Activated CD8-positive, alpha-beta memory T cell treated with anti-CD3 and anti-CD28 coated beads, Interleukin-2, amount 50 U/mL, for 1 hour (primary cell): ENCODE measurements around the gene ODAD3.
"Not testable (repeated sequence)": the region's sequence is repeated elsewhere in the genome, so short reads cannot be mapped to it uniquely, and the experiment has no call there.

ENCODE experiments used
- DNase-seq: peaks from one replicate; pipeline ENCODE4 v3.0.0-alpha.2; 2020; ENCODE audit errors: extremely low read depth

ODAD3 gene

DNA sequence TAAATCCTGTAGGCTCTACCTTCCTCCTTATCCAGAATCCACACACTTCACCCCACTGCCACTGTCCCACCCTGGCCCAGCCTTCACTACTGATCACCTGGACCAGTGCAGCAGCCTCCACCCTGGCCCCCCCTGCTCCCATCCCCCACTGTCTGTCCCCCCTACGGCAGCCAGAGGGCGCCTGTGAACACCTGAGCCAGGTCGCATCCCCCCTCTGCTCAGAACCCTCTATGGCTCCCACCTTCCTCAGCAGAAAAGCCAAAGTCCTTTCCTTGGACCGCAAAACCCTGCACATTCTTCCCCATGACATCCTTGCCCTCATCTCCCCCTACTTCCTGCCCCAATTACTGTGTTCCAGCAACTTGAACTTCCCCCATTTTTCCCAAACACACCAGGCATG is 25.3 kb upstream of the ODAD3 start:
- DNase-seq = no peak

DNA sequence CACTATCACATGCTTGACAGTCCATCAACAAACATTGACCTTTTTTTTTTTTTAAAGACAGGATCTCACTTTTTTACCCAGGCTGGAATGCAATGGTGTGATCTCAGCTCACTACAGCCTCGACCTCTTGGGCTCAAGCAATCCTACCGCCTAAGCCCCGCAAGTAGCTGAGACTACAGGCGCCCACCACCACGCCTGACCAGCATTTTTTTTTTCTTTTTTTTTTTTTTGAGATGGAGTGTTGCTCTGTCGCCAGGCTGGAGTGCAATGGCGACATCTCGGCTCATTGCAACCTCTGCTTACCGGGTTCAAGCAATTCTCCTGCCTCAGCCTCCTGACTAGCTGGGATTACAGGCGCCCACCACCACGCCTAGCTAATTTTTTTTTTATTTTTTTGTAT is 24.0 kb upstream of the ODAD3 start:
- not testable (repeated sequence) for DNase-seq

DNA sequence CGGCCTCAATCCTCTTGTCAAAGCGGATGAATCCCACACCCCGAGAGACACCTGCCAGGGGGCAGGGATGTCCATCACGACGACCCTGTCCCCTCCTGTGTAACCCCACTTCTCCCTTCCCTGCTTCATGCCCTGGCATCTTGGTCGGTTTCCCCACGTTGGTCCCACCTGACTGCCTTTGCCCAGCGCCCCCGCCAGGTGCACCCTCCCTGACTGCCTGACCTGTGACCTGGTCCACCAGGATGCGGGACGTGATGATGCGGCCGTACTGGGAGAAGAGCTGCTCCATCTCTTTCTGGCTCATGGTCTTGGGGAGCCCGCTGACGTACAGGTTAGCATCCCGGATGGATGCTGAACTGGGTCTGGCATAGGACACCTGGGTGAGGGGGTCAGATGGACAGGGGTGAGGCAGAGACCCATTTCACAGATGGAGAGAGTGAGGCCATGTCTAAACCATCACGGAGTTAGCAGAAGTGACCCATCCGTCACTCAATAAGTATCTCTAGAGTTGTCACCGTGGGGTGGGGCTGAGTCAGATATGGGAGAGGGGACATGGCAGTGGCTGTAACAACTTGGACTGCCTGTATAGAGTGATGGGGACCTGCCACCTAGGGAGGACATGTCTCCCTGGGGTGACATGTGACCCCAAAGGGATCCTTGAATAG is 23.4 kb upstream of the ODAD3 start:
- no peak for DNase-seq

DNA sequence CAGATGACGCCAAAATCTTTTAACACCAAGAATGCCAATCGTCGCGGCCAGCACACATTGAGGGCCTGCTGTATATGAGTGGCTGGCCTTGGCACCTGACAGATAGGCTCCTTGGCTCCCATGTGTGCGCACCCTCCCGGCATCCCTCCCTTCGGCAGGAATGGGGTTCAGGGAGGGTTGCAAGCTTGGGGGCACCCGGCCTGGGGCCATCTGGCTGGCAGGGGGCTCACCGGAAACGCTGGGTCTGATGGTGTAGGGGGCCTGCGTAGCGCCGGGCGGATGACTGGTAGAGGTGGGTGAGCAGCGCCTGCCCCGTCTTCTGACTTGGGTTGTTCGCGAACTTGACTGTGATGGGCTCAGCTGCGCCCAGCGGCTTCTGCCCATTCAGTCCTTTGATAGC is 22.9 kb upstream of the ODAD3 start:
- no peak for DNase-seq

DNA sequence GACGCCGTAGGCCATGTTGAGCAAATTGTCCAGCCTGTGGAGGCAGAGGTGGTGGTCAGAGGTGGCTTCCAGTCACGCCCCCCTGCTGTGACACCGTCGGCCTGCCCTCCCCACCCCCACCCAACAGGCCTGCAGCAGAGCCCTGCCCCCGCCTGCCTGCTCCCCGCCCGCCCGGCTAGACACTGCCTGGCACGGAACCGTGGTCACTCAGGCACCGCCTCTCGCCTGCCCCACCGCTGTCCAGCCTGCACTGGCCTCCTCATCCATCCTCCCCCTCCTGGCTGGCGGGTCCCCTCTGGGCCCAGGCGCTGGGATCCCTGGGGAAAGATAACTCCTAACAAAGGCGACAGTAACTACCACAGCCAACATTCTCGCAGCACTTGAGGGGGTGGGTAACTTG is 22.2 kb upstream of the ODAD3 start:
- DNase-seq = no peak

DNA sequence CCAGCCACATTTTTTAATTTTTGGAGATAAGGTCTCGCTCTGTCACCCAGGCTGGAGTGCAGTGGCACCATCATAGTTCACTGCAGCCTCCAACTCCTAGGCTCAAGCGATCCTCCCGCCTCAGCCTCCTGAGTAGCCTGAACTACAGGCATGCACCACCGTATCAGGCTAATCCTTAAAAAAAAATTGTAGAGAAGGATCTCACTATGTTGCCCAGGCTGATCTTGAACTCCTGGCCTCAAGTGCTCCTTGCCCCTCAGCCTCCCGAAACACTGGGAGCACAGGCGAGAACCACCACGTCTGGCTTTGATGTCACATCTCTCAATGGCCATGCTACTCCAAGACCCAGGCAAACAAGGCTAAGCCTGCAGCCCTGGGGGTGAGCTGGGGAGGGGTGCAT is 21.7 kb upstream of the ODAD3 start:
- DNase-seq = no peak

DNA sequence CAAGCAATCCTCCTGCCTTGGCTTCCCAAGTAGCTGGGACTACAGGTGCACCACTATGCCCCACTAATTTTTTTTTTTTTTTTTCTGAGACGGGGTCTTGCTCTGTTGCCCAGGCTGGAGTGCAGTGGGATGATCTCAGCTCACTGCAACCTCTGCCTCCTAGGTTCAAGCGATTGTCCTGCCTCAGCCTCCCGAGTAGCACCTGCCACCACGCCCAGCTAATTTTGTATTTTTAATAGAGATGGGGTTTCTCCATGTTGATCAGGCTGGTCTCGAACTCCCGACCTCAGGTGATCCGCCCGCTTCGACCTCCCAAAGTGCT is 20.3 kb upstream of the ODAD3 start:
- not testable (repeated sequence) for DNase-seq

DNA sequence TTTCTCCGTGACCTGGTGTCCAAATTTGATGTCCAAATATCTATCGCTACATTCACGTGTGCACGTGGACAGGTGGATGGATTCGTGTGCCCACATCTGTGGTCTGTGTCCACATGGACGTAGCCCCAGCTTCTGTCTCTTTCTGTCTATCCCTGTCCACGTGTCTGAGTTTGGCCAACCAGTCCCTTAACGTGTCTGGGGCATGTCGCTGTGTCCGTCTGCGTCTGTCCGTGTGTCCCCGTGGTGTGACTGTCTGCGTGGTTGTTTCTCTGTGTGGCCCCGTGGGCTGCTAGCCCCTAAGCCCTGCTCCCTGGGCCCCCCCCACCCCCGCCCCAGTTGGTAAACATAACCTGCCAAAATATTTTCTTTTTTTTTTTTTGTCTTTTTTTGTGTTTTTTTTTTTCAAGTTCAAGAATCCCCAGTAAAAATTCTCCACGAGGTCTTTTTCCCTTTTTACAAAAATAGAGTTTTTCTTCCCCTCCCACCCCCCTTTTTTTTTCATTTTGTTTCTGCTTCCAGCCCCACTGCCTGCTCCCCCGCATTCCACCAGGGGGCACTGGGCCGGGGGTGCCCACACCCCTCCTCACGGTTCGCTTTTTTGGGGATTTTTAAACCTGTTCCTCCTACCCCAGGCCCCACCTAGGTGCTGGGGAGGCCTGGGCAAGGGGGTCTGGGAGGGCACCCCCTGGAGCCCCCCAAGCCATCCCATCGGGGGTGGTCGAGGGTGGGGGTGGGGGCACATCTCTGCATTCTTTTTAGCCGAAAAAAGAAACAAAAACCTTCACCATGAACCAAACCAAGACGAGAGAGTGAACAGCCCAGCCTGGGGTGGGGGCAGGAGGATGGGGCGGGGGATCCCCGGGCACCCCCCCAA is 18.8 kb upstream of the ODAD3 start:
- DNase-seq = no peak

DNA sequence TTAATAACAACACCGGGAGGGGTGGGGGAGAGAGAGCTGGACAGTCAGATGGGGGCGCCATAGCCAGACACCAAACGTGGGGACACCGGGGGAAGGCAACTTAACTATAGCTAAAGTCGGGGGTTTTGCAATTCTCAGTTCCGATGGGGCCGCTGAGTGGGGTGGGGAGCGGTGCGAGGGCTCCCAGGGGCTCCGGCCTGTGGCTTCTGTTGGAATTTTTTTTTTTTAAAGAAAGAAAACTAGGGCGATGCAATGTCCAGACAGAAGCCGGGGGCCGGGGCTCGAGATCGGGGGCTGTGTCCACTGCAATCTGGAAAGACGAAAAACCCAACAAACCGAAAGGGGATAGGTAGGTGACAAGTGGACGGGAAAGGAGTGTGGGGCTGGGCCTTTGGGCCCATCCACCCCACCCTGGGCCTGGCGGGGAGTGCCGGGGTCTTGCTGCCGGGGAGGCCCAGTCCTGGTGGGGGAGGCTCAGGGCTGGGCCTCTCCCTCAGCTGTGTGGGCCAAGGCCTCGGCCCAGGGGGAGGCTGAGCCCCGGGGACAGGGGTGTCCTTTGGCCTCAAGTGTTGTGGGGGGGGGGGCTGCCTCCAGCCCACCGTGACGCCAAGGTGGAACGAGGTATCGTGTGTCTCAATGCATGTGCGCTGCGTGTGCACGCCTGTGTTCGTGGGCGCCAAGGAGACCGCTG is 17.8 kb upstream of the ODAD3 start:
- no peak for DNase-seq

DNA sequence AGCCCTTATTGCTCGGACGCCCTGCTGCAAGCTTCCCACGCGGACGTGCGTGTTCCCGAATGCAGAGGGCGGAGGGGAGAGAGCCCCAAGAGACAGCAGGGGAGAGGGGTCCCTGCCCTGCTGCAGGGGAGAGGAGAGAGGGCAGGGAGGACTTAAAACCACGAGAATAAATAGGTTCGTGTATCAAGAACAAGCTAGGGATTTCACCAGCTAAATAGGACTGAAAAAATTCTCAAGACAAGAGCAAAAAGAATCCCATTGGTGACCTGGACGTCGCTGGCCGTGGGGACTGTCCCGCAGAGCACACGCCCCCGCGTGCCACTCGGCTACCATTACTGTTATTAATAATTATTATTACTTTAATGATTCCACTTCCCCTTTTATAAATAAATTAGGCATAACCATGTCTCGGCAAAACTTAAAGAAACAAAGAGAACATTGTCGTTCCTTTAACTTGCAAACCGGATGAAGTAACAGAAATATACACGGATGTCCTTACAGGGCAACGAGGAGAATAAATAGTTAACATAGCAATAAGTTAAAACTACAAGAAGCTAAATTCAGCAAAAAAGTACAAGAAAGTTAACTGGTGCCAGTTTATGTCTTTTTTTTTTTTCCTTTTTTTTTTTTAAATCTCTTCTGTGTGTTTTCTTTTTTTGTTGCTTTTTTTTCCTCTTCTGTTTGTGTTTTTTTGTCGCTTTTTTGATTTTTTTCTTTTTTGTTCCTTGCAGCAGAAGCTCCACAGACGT is 17.1 kb upstream of the ODAD3 start:
- no peak for DNase-seq

DNA sequence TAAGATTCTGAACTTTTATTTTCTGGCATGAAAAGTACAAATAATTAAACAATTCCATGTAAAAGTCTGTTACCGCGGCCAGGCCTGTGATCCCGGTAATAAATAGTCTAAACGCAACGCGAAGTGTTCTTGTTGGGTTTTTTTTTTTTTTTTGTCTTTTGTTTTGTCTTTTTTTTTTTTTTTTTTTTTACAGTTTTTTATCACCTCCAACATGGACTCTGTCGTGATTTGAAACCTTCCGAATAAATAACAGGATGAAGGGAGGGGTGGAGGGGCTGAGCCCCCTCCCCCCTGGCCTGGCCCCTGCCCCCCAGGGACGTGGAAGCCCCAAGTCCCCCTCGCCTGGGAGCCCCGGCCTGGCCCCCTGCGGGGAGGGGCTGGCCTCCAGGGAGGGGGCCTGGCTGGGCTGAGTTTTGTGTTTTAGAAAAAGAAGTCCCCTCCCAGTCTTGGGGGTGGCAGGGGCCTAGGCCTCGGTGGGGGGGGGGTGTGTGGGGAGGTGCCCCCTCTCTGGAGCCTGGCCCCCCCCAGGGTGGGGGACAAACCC is 16.5 kb upstream of the ODAD3 start:
- no peak for DNase-seq

DNA sequence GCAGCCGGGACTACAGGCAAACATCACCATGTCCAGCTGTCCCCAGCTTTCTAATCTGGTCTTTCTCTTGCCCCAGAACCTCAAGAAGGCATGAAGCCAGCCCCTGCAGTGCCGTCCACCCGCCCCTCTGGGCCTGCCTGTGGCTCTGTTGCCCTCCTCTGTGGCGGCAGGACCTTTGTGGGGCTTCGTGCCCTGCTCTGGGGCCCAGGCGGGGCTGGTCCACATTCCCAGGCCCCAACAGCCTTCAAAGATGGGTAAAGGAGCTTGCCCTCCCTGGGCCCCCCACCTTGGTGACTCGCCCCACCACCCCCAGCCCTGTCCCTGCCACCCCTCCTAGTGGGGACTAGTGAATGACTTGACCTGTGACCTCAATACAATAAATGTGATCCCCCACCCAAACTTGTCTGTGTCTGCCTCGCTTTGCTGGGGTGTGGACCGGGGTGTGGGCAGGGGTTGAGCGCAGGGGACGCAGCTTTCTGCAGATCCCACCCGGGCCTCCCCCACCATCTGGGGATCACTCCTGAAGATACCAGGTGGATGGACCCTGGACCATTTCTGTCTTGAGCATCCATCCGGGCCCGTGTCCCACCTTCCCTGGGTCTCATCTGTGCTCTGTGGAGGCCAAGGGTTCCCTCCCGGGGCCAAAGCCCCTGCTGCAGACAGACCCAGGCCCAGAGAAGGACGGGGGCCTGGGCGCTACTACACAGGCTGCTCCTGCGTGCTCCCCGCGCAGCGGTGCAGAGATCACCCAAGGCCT is 15.8 kb upstream of the ODAD3 start:
- no peak for DNase-seq

DNA sequence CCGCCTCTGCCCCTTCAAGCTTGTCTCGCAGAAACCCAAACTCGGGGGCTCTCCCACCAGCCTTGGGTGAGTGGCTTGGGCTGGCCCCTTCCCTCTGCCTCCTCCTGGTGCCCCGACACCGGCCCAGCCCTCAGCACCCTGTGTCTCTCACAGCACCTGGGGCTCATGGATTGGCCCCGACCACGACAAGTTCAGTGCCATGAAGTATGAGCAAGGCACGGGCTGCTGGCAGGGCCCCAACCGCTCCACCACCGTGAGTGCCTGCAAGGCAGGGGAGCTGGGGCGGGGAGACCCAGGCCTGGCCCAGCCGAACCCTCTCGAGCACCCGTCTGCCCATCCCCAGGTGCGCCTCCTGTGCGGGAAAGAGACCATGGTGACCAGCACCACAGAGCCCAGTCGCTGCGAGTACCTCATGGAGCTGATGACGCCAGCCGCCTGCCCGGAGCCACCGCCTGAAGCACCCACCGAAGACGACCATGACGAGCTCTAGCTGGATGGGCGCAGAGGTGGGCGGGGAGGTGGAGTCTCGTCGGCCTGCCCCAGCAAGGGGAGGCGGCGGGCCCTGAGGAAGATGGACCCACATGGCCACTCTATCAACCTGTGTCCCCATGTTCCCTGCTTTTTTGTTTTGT is 14.1 kb upstream of the ODAD3 start:
- DNase-seq = no peak

DNA sequence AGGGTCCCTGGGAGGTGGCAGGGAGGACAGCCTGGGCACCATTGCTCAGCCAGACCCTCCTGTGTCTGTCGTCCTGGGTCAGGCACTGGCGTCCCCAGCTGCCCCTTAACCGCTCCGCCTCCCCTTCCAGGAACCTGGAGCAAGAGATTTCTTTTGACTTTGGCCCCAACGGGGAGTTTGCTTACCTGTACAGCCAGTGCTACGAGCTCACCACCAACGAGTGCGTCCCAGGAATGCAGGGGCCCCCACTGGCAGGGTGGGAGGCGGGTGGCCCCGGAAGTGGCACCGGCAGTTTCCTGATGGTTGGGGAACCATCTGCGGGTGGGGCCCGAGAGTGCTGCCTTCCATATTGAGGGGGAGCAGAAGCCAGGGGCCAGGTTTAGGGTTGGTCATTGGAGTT is 13.5 kb upstream of the ODAD3 start:
- DNase-seq = no peak

DNA sequence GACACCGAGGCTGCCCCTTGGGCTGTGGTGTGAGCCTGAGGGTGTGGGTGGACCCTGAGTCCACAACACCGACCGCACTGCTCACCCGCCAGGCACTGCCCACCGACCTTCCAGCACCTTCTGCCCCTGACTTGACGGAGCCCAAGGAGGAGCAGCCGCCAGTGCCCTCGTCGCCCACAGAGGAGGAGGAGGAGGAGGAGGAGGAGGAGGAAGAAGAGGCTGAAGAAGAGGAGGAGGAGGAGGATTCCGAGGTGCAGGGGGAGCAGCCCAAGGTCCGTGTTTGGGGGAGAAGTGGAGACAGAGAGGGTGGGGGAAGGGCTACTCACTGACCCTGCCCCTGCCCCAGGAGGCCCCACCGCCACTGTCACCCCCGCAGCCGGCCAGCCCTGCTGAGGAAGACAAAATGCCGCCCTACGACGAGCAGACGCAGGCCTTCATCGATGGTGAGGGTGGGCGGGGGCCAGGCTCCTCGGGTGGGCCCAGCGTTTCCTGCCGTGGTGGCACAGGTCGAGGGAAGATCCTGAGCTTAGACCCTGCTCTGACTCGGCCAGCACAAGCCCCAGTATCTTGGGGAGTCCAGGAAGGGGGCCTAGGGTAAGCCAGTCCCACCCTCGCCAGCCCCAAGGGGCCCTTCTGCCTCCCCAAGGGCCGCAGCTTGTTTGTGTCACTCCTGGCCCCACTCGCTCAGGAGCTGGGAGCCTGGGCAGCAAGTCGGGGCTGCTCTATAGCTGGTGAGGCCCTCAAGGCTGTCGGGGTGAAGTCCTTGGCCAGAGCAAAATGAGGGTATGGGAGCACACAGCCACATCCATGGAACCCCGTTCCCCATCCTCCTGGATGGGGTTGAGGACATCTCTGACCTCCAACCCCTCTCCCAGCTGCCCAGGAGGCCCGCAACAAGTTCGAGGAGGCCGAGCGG is 12.7 kb upstream of the ODAD3 start:
- no peak for DNase-seq

DNA sequence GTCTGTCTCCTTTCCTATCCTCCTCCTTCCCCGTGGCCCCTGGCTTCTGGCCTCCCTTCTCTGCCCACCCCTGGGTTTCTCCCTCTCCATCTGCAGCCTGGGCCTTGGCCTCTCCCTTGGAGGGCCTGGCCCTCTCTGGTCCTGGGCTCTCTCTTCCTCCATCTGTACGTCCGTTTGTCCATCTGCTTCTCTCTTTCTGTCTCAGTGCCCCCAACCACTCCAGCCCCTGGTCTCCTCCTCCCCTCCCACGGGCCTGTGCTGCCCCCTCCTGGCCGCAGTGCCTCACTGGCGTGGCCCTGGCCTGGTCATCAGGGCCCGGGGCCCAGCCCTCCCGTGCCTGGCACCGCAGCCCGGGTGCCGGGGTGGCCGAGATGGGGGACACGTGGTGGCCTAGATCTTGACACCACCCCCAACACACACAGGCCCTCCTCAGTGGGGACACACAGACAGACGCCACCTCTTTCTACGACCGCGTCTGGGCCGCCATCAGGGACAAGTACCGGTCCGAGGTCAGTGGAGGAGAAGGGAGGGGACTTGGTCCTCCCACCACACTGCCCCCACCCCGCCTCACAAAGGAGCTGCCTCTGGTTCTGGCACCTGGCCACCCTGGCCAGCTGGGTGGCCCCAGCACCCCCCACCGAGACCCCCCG is 11.9 kb upstream of the ODAD3 start:
- DNase-seq = no peak

DNA sequence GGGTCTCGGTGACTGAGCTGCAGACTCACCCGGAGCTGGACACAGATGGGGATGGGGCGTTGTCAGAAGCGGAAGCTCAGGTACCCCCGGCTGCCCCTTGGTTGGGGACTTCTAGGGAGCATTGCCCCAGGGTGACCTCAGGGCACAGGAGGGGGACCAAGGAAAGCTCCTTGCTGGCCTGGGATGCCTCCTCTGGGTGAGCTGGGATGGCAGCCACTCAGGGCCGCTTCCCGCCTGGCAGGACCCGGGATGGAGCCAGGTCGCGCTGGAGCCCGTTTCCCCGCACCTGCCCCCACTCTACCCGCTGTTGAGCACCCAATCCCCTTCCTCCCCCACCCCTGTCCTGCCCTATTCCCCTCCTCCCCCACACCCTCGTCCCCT is 11.3 kb upstream of the ODAD3 start:
- DNase-seq = no peak

DNA sequence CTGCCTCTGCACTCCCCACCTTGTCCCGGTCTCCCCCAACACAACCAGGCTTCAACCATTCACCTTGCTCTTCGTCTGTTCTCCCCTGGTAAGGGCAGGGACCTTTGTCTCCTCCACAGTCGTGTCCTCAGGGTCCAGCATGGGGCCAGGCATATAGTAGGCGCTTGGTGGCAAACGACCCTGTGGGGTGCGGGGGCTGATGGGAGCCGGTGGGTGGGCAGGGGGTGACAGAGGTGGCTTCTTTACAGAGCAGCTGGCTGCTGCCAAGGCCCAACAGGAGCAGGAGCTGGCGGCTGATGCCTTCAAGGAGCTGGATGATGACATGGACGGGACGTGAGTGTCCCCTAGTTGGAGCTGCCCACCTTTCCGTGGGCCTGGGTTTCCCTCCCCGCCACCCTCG is 10.2 kb upstream of the ODAD3 start:
- DNase-seq = no peak

DNA sequence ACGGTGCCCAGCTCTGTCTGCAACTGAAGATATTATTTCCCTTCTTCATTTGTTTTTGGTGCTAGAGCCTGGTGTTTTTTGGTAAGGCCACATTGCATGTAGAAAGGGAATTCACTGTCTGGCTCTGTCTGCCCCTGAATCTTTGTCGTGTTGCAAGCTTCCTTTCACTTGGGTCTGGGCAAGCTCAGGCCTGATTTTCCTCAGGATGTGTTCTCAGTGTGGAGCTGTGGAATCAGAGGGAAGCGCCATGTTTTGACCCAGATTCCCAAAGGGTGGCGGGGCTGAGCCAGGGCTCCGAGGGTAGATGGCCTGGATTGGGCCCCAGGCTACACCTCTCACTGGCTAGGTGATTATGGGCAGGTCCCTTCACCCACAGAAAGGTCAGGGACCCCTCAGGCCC is 9.1 kb upstream of the ODAD3 start:
- DNase-seq = no peak
